ENCODE measurements around the gene SH3D19. TPM values are rescaled to one million over a fixed set of nuclear protein-coding genes. Genes with fewer than 3 reads are reported as not detected.

Gene SH3D19
- total RNA-seq, 4 donors from 2014 or later = 35.6 to 73.1 (median 50.5) TPM

DNA sequence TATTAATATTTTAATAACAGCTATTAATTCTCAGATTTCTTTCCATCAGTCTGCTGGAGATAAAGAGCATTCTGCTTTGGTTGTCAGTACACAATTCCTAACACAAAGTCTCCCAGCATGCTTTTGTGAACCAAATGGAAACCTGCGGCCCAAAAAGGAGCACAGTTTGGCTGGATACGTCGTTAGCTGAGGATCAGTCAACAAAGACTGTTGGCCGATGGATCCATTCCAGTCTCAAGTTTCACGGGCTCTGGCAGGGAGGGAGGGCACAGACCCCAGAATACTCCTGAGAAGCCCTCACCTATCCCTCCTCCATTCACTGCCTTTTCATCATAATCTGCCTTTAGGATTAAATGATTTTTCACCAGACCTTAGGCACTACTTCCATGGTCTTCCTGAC, 74.7 kb downstream of the SH3D19 start:
- no peaks in the 10 kb centered on the region for H3K36me3 ChIP-seq
- H3K9me3 ChIP-seq = no peaks in the 10 kb centered on the region
- H3K27me3 ChIP-seq = no peaks in the 10 kb centered on the region
- peaks cover 10 to 11% of the 10 kb centered on the region in 2 donors for H3K4me1 ChIP-seq
- H3K27ac ChIP-seq = no peak overlapping the region
- DNase-seq = no peak
- intact Hi-C loops (cut with DNase I; ENCODE audit: low total_unique reads) = no loop called here
- no peak for ATAC-seq
- in situ Hi-C loops (cut with MboI; ENCODE audit: low sequenced_read_pairs in 4 of 4) = no loop called here
- H3K4me3 ChIP-seq = no peak overlapping the region
- no peak for TF ChIP-seq CTCF (IDR thresholded peaks at IDR 0.05 in 4 of 5, conservative IDR thresholded peaks at IDR 0.05 in 1 of 5)
- TF ChIP-seq POLR2A (IDR thresholded peaks at IDR 0.05) = no peak

GRCh38 chr4:151248519-151248918, 76.9 kb downstream of the SH3D19 start:
- Histone ChIP-seq H3K4me1 (peaks cover 10 to 11% of the 10 kb centered on the region in 2 donors), H3K4me3 (no peak overlapping the region), H3K36me3 (no peaks in the 10 kb centered on the region), H3K27ac (no peak overlapping the region), H3K9me3 (no peaks in the 10 kb centered on the region), H3K27me3 (no peaks in the 10 kb centered on the region)
- TF ChIP-seq CTCF (IDR thresholded peaks at IDR 0.05 in 4 of 5, conservative IDR thresholded peaks at IDR 0.05 in 1 of 5) (no peak), POLR2A (IDR thresholded peaks at IDR 0.05) (no peak)
- intact Hi-C loops (cut with DNase I; ENCODE audit: low total_unique reads) (no loop called here), in situ Hi-C loops (cut with MboI; ENCODE audit: low sequenced_read_pairs in 4 of 4) (no loop called here)
- ATAC-seq = no peak
- no peak for DNase-seq

DNA sequence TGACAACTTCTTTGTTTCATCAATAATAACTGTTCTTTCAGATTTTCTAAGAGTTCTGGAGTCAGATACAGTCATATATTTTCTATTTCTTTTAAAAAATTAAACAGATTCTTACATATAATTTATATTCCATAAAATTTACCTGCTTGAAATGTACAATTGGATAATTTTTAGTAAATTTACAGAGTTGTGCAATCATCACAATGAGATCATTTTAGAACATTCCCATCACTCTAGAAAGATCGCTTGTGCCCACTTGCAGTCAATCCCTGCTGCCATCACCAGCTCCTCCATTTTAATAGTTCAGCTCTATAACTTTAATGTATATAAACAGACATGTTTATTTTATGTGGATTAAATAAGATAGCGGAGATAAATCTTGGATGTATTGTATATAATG, 78.0 kb downstream of the SH3D19 start:
- H3K27ac ChIP-seq = no peak overlapping the region
- no peak overlapping the region for H3K4me3 ChIP-seq
- TF ChIP-seq CTCF (IDR thresholded peaks at IDR 0.05 in 4 of 5, conservative IDR thresholded peaks at IDR 0.05 in 1 of 5) (no peak), POLR2A (IDR thresholded peaks at IDR 0.05) (no peak)
- intact Hi-C loops (cut with DNase I; ENCODE audit: low total_unique reads) (no loop called here), in situ Hi-C loops (cut with MboI; ENCODE audit: low sequenced_read_pairs in 4 of 4) (no loop called here)
- no peaks in the 10 kb centered on the region for H3K36me3 ChIP-seq
- H3K27me3 ChIP-seq = no peaks in the 10 kb centered on the region
- H3K9me3 ChIP-seq = no peaks in the 10 kb centered on the region
- DNase-seq (no peak), ATAC-seq (no peak)
- peaks cover 10 to 11% of the 10 kb centered on the region in 2 donors for H3K4me1 ChIP-seq

- in situ Hi-C loops (cut with MboI; ENCODE audit: low sequenced_read_pairs in 4 of 4) = no loop called here
- TF ChIP-seq CTCF (IDR thresholded peaks at IDR 0.05 in 4 of 5, conservative IDR thresholded peaks at IDR 0.05 in 1 of 5) (no peak), POLR2A (IDR thresholded peaks at IDR 0.05) (no peak)
These were observed 78.7 kb downstream of the SH3D19 start for GRCh38 chr4:151246742-151247141.

DNA sequence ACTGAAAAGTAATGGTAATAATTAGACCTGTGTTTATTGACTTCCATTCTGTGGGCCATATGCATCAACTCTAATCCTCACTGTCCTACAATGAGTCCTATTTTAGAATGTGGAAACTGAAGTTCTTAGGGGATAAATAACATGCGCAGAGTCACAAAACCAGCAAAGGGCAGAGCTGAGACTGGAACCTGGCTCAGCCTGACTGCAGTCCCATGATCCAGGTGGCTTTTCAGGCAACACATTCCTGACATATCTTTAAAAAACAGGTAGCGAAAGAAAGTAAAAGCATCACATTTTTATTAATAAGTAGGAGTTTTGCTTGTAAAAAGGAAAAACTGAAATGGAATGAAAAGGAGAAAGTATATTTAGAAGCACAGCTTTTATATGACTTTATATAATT, 83.1 kb downstream of the SH3D19 start:
- Histone ChIP-seq H3K27ac (no peak overlapping the region), H3K4me1 (no peaks in the 10 kb centered on the region), H3K4me3 (no peak overlapping the region), H3K27me3 (no peaks in the 10 kb centered on the region), H3K9me3 (no peaks in the 10 kb centered on the region), H3K36me3 (no peaks in the 10 kb centered on the region)
- in situ Hi-C loops (cut with MboI; ENCODE audit: low sequenced_read_pairs in 4 of 4) (no loop called here), intact Hi-C loops (cut with DNase I; ENCODE audit: low total_unique reads) (no loop called here)
- ATAC-seq (no peak), DNase-seq (no peak)
- TF ChIP-seq CTCF (IDR thresholded peaks at IDR 0.05 in 4 of 5, conservative IDR thresholded peaks at IDR 0.05 in 1 of 5) (no peak), POLR2A (IDR thresholded peaks at IDR 0.05) (no peak)

More at GRCh38 chr4:151246742-151247141, 78.7 kb downstream of the SH3D19 start:
- Histone ChIP-seq H3K27ac (no peak overlapping the region), H3K4me3 (no peak overlapping the region), H3K36me3 (no peaks in the 10 kb centered on the region), H3K9me3 (no peaks in the 10 kb centered on the region), H3K4me1 (peaks cover 7 to 10% of the 10 kb centered on the region in 2 donors), H3K27me3 (no peaks in the 10 kb centered on the region)
- intact Hi-C loops (cut with DNase I; ENCODE audit: low total_unique reads) = no loop called here
- ATAC-seq (no peak), DNase-seq (no peak)
